BLaER1 treated with 17β-estradiol and CSF1 and Interleukin-3, amounts not matched to agents 10 nM and 100 nM (cell line): ENCODE measurements around the gene CDCA3.

Experiments used
- H3K27ac ChIP-seq, 11 experiments: shearing (Covaris generic); formaldehyde crosslinking; 2 replicates each; pipeline ENCODE4 v1.8.1; 2022
- H3K27me3 ChIP-seq, 11 experiments: shearing (Covaris generic); formaldehyde crosslinking; 2 replicates each; pipeline ENCODE4 v1.8.1; 2022
- H3K36me3 ChIP-seq, 11 experiments: shearing (Covaris generic); formaldehyde crosslinking; 2 replicates each; pipeline ENCODE4 v1.8.1; 2022
- H3K4me1 ChIP-seq, 10 experiments: shearing (Covaris generic); formaldehyde crosslinking; 2 replicates each; pipeline ENCODE4 v1.8.1; 2022
- H3K4me2 ChIP-seq, 11 experiments: shearing (Covaris generic); formaldehyde crosslinking; 2 replicates each; pipeline ENCODE4 v1.8.1; 2022
- H3K4me3 ChIP-seq, 10 experiments: shearing (Covaris generic); formaldehyde crosslinking; 2 replicates each; pipeline ENCODE4 v1.8.1; 2022
- H3K9ac ChIP-seq, 11 experiments: shearing (Covaris generic); formaldehyde crosslinking; 2 replicates each; pipeline ENCODE4 v1.8.1; 2022
- H3K9me3 ChIP-seq, 11 experiments: shearing (Covaris generic); formaldehyde crosslinking; replicated peaks in 1 of 11; 2 replicates each; pipeline ENCODE4 v1.8.1; 2022
- H4K20me1 ChIP-seq, 11 experiments: shearing (Covaris generic); formaldehyde crosslinking; 2 replicates each; pipeline ENCODE4 v1.8.1; 2022
- Cebpa-rat ChIP-seq, 11 experiments: shearing (Covaris generic); IDR thresholded peaks; 2 replicates each; pipeline ENCODE4 v1.8.1; 2022

CDCA3 gene

GRCh38 chr12:6817662-6818157 is 33.4 kb downstream of the CDCA3 start:
- no peak overlapping the region for H3K4me2 ChIP-seq
- no peak overlapping the region for H3K4me3 ChIP-seq
- H3K36me3 ChIP-seq: no peaks in the 10 kb centered on the region; a peak in 1 of 22 replicates
- H3K27me3 ChIP-seq: peaks cover 24 to 77% (median 68%) of the 10 kb centered on the region in 11 experiments
- H3K4me1 ChIP-seq: peaks cover 16 to 52% (median 31%) of the 10 kb centered on the region in 10 experiments; a peak in 18 of 20 replicates
- no peak overlapping the region for H3K27ac ChIP-seq
- H3K9me3 ChIP-seq: no peaks in the 10 kb centered on the region
- no peak for TF ChIP-seq Cebpa-rat (IDR thresholded peaks at IDR 0.05)
- no peak overlapping the region for H3K9ac ChIP-seq
- peaks cover 0 to 27% (median 0%) of the 10 kb centered on the region in 11 experiments; a peak in 5 of 22 replicates for H4K20me1 ChIP-seq

- Histone ChIP-seq H3K4me3 (no peak overlapping the region), H3K9ac (no peak overlapping the region), H3K4me2 (no peak overlapping the region), H3K9me3 (no peaks in the 10 kb centered on the region), H3K27ac (no peak overlapping the region), H3K27me3 (peaks cover 18 to 71% (median 61%) of the 10 kb centered on the region in 11 experiments), H4K20me1 (peaks cover 0 to 24% (median 0%) of the 10 kb centered on the region in 11 experiments; a peak in 5 of 22 replicates), H3K4me1 (peaks cover 22 to 54% (median 35%) of the 10 kb centered on the region in 10 experiments; a peak in 18 of 20 replicates), H3K36me3 (no peaks in the 10 kb centered on the region; a peak in 1 of 22 replicates)
- no peak for TF ChIP-seq Cebpa-rat (IDR thresholded peaks at IDR 0.05)
Measured at GRCh38 chr12:6817098-6817497, 34.0 kb downstream of the CDCA3 start.

- H3K4me3 ChIP-seq: no peak overlapping the region
- H3K9ac ChIP-seq: no peak overlapping the region
- peak overlapping the region in 2 of 11 experiments; percentile 6 to 14; a peak in 1 of 22 replicates for H3K4me2 ChIP-seq
- H4K20me1 ChIP-seq: peaks cover 0 to 20% (median 0%) of the 10 kb centered on the region in 11 experiments; a peak in 5 of 22 replicates
- H3K9me3 ChIP-seq: no peaks in the 10 kb centered on the region
- H3K27ac ChIP-seq: no peak overlapping the region
- peaks cover 13 to 66% (median 56%) of the 10 kb centered on the region in 11 experiments for H3K27me3 ChIP-seq
- no peak for TF ChIP-seq Cebpa-rat (IDR thresholded peaks at IDR 0.05)
- no peaks in the 10 kb centered on the region; a peak in 1 of 22 replicates for H3K36me3 ChIP-seq
- peaks cover 17 to 51% (median 33%) of the 10 kb centered on the region in 10 experiments; a peak in 18 of 20 replicates for H3K4me1 ChIP-seq
Measured at GRCh38 chr12:6816598-6816997, 34.5 kb downstream of the CDCA3 start.

- H3K4me1 ChIP-seq: peaks cover 11 to 30% (median 17%) of the 10 kb centered on the region in 10 experiments; a peak in 17 of 20 replicates
- peak overlapping the region in 3 of 11 experiments; percentile 59 to 76 (median 60); a peak in 4 of 22 replicates for H3K4me2 ChIP-seq
- no peak overlapping the region for H3K4me3 ChIP-seq
- TF ChIP-seq Cebpa-rat (IDR thresholded peaks at IDR 0.05): no peak
- no peak overlapping the region for H3K27ac ChIP-seq
- H3K27me3 ChIP-seq: peaks cover 0 to 49% (median 35%) of the 10 kb centered on the region in 11 experiments; a peak in 20 of 22 replicates
- H3K9me3 ChIP-seq: no peaks in the 10 kb centered on the region
- no peaks in the 10 kb centered on the region; a peak in 2 of 22 replicates for H4K20me1 ChIP-seq
- no peak overlapping the region for H3K9ac ChIP-seq
- no peaks in the 10 kb centered on the region for H3K36me3 ChIP-seq
Measured at GRCh38 chr12:6813363-6813762, 37.7 kb downstream of the CDCA3 start.

GRCh38 chr12:6810758-6811157 is 40.3 kb downstream of the CDCA3 start:
- H3K4me3 ChIP-seq: no peak overlapping the region
- H4K20me1 ChIP-seq: no peaks in the 10 kb centered on the region; a peak in 2 of 22 replicates
- H3K9ac ChIP-seq: no peak overlapping the region; a peak in 1 of 22 replicates
- H3K9me3 ChIP-seq: no peaks in the 10 kb centered on the region
- no peak for TF ChIP-seq Cebpa-rat (IDR thresholded peaks at IDR 0.05)
- H3K4me2 ChIP-seq: no peak overlapping the region
- no peak overlapping the region for H3K27ac ChIP-seq
- peaks cover 11 to 22% (median 17%) of the 10 kb centered on the region in 10 experiments; a peak in 17 of 20 replicates for H3K4me1 ChIP-seq
- H3K27me3 ChIP-seq: peaks cover 0 to 41% (median 31%) of the 10 kb centered on the region in 11 experiments; a peak in 20 of 22 replicates
- H3K36me3 ChIP-seq: no peaks in the 10 kb centered on the region

- Histone ChIP-seq H3K27ac (no peak overlapping the region), H3K9me3 (peaks cover 0 to 2% (median 0%) of the 10 kb centered on the region in 11 experiments; a peak in 2 of 22 replicates), H3K9ac (no peak overlapping the region), H3K27me3 (peaks cover 0 to 24% (median 14%) of the 10 kb centered on the region in 11 experiments; a peak in 17 of 22 replicates), H3K4me3 (no peak overlapping the region), H3K4me1 (peaks cover 4 to 17% (median 11%) of the 10 kb centered on the region in 10 experiments; a peak in 15 of 20 replicates), H4K20me1 (no peaks in the 10 kb centered on the region), H3K4me2 (no peak overlapping the region), H3K36me3 (no peaks in the 10 kb centered on the region)
- TF ChIP-seq Cebpa-rat (IDR thresholded peaks at IDR 0.05): no peak
Measured at GRCh38 chr12:6809056-6809455, 42.0 kb downstream of the CDCA3 start.

- no peaks in the 10 kb centered on the region for H4K20me1 ChIP-seq
- H3K9me3 ChIP-seq: peaks cover 0 to 3% (median 0%) of the 10 kb centered on the region in 11 experiments; a peak in 2 of 22 replicates
- no peak overlapping the region for H3K4me2 ChIP-seq
- no peak for TF ChIP-seq Cebpa-rat (IDR thresholded peaks at IDR 0.05)
- peaks cover 0 to 4% (median 2%) of the 10 kb centered on the region in 10 experiments; a peak in 12 of 20 replicates for H3K4me1 ChIP-seq
- no peak overlapping the region for H3K4me3 ChIP-seq
- no peak overlapping the region for H3K9ac ChIP-seq
- peaks cover 0 to 9% (median 0%) of the 10 kb centered on the region in 11 experiments; a peak in 3 of 22 replicates for H3K36me3 ChIP-seq
- H3K27me3 ChIP-seq: peaks cover 0 to 13% (median 8%) of the 10 kb centered on the region in 11 experiments; a peak in 8 of 22 replicates
- H3K27ac ChIP-seq: no peak overlapping the region
Measured at GRCh38 chr12:6807170-6807569, 43.9 kb downstream of the CDCA3 start.

GRCh38 chr12:6799147-6799546 is 51.9 kb downstream of the CDCA3 start:
- Histone ChIP-seq H3K4me1 (0 out of 20 replicates have a peak, but pooled peaks cover 0 to 1% (median 0%) of the 10 kb centered on the region in 10 experiments), H3K36me3 (peaks cover 0 to 32% (median 0%) of the 10 kb centered on the region in 11 experiments; a peak in 3 of 22 replicates), H3K9ac (no peak overlapping the region), H4K20me1 (peaks cover 0 to 14% (median 0%) of the 10 kb centered on the region in 11 experiments; a peak in 4 of 22 replicates), H3K27me3 (peaks cover 43 to 68% (median 63%) of the 10 kb centered on the region in 11 experiments), H3K4me2 (no peak overlapping the region), H3K27ac (no peak overlapping the region), H3K9me3 (peaks cover 0 to 4% (median 0%) of the 10 kb centered on the region in 11 experiments; a peak in 3 of 22 replicates), H3K4me3 (no peak overlapping the region)
- no peak for TF ChIP-seq Cebpa-rat (IDR thresholded peaks at IDR 0.05)
